ENCODE data around the gene FAM193A.
"Not testable (repeated sequence)": the region's sequence is repeated elsewhere in the genome, so short reads cannot be mapped to it uniquely, and the experiment has no call there.

Gene FAM193A

GRCh38 chr4:2728221-2728620 lies 191.8 kb downstream of the FAM193A start:
- DNase-seq (ENCODE audit: low read depth, low spot score) = no peak

- DNase-seq (ENCODE audit: low read depth, low spot score) = no peak
Observed at GRCh38 chr4:2728806-2729532, 192.5 kb downstream of the FAM193A start.

GRCh38 chr4:2729533-2729875 lies 193.1 kb downstream of the FAM193A start:
- no peak for DNase-seq (ENCODE audit: low read depth, low spot score)

- no peak for DNase-seq (ENCODE audit: low read depth, low spot score)
Observed at GRCh38 chr4:2731907-2732317, 195.5 kb downstream of the FAM193A start.

- no peak for DNase-seq (ENCODE audit: low read depth, low spot score)
Observed at GRCh38 chr4:2732526-2732925, 196.1 kb downstream of the FAM193A start.

- no peak for DNase-seq (ENCODE audit: low read depth, low spot score)
Observed at GRCh38 chr4:2733001-2733843, 196.8 kb downstream of the FAM193A start.

GRCh38 chr4:2733844-2734574 lies 197.6 kb downstream of the FAM193A start:
- DNase-seq (ENCODE audit: low read depth, low spot score) = no peak

- no peak for DNase-seq (ENCODE audit: low read depth, low spot score)
Observed at GRCh38 chr4:2734612-2735011, 198.2 kb downstream of the FAM193A start.

GRCh38 chr4:2735869-2736268 lies 199.4 kb downstream of the FAM193A start:
- DNase-seq (ENCODE audit: low read depth, low spot score) = no peak

- not testable (repeated sequence) for DNase-seq (ENCODE audit: low read depth, low spot score)
Observed at GRCh38 chr4:2738296-2738695, 201.8 kb downstream of the FAM193A start.

- no peak for DNase-seq (ENCODE audit: low read depth, low spot score)
Observed at GRCh38 chr4:2741626-2742025, 205.2 kb downstream of the FAM193A start.

- DNase-seq (ENCODE audit: low read depth, low spot score) = no peak
Observed at GRCh38 chr4:2742081-2742822, 205.8 kb downstream of the FAM193A start.

GRCh38 chr4:2742823-2743517 lies 206.5 kb downstream of the FAM193A start:
- no peak for DNase-seq (ENCODE audit: low read depth, low spot score)

- DNase-seq (ENCODE audit: low read depth, low spot score) = no peak
Observed at GRCh38 chr4:2743518-2744445, 207.3 kb downstream of the FAM193A start.

- DNase-seq (ENCODE audit: low read depth, low spot score) = no peak
Observed at GRCh38 chr4:2744576-2745270, 208.3 kb downstream of the FAM193A start.

- DNase-seq (ENCODE audit: low read depth, low spot score) = no peak
Observed at GRCh38 chr4:2745516-2745915, 209.1 kb downstream of the FAM193A start.

- DNase-seq (ENCODE audit: low read depth, low spot score) = no peak
Observed at GRCh38 chr4:2745981-2746806, 209.7 kb downstream of the FAM193A start.

GRCh38 chr4:2746891-2747695 lies 210.6 kb downstream of the FAM193A start:
- DNase-seq (ENCODE audit: low read depth, low spot score) = no peak
